Measurements from ENCODE around the gene IRX2. TPM values are rescaled to one million over a fixed set of nuclear protein-coding genes. Genes with fewer than 3 reads are reported as not detected.

IRX2 gene
- total and polyA plus RNA-seq, 2 donors (not counting 3 experiments of a cell fraction or from before 2014, with no cell fraction given) = not detected

DNA sequence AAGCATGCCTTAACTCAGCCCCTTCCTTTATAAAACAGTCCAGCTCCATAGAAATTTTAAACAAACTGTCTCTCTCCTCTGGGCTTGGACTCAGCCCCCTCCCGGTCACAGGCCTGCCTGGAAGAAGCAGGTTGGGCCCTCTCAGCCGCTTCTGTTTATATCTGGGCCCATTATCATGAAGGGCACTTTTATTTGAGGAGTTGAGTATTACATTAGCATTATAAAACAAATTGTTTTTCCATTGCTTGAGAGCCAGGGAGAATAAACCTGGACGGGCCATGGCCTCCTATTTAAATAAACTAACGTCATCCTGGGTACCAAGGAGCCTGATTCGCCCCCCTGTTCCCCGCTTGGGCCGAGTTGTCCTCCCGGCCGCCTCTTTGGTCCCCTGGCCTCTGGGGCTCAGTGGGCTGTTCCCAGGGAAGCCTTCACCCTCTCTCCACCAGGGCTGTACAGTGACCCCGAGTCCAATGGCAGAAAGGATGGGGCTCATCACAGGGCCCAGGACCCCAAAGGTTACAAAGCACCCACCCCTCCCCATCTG lies 13.2 kb downstream of the IRX2 start:
- ChIA-PET CTCF (no interaction called here), POLR2A (no interaction called here)
- Histone ChIP-seq H3K9ac (replicated peaks; ENCODE audit: extremely low read depth, insufficient read depth, low read length) (no peak overlapping the region), H3K27ac (ENCODE audit: insufficient read depth, low read depth, low read length) (no peak overlapping the region), H3K4me1 (ENCODE audit: control insufficient read depth, extremely low read depth, insufficient read depth, low read length) (no peaks in the 10 kb centered on the region), H3K79me2 (ENCODE audit: control insufficient read depth, insufficient read depth, low read length) (no peaks in the 10 kb centered on the region), H3K4me3 (replicated peaks in 1 of 3; ENCODE audit: insufficient read depth in 1 of 3, low read depth in 1 of 3, low read length in 3 of 3) (no peak overlapping the region), H2AFZ (ENCODE audit: low read depth, low read length) (no peak overlapping the region), H3K4me2 (ENCODE audit: insufficient read depth, low read length) (no peak overlapping the region), H3K9me3 (replicated peaks; ENCODE audit: control insufficient read depth, insufficient read depth, low read length) (no peaks in the 10 kb centered on the region), H3K36me3 (ENCODE audit: control insufficient read depth in 2 of 2, extremely low read depth in 1 of 2, insufficient read depth in 2 of 2, low read length in 2 of 2) (no peaks in the 10 kb centered on the region), H4K20me1 (replicated peaks; ENCODE audit: control insufficient read depth, extremely low read depth, insufficient read depth, low read length) (no peaks in the 10 kb centered on the region), H3K9me1 (replicated peaks; ENCODE audit: control insufficient read depth, extremely low read depth, insufficient read depth, low read length) (no peaks in the 10 kb centered on the region), H3K27me3 (ENCODE audit: control insufficient read depth in 2 of 2, insufficient read depth in 2 of 2, low read length in 2 of 2) (peaks cover 30 to 50% of the 10 kb centered on the region in 2 experiments)
- dilution Hi-C loops (cut with MboI; ENCODE audit: extremely low pct_ligation_motif_present, low sequenced_read_pairs) = no loop called here
- intact Hi-C loops (cut with micrococcal nuclease) = no loop called here
- FAIRE-seq (no peak), DNase-seq (ENCODE audit: low read depth, low spot score) (no peak)
- no TSS peak for BruUV-seq (replicated peaks)
- TF ChIP-seq FOS (IDR thresholded peaks at IDR 0.05; ENCODE audit: borderline replicate concordance, insufficient read depth, low read length) (no peak), POLR2AphosphoS5 (IDR thresholded peaks at IDR 0.05; ENCODE audit: insufficient read depth, low read depth, low read length) (no peak), POLR2A (IDR thresholded peaks at IDR 0.05; ENCODE audit: low read depth, low read length) (no peak), GATA2 (IDR thresholded peaks at IDR 0.05; ENCODE audit: insufficient read depth, insufficient read length, low read depth, low read length) (no peak), MAX (IDR thresholded peaks at IDR 0.05; ENCODE audit: insufficient read depth, insufficient read length) (no peak), JUN (IDR thresholded peaks at IDR 0.05; ENCODE audit: borderline replicate concordance, insufficient read depth, insufficient read length, low read depth) (no peak), EZH2 (IDR thresholded peaks at IDR 0.05; ENCODE audit: borderline replicate concordance, low read depth, low read length, severe bottlenecking) (no peak), MYC (IDR thresholded peaks at IDR 0.05; ENCODE audit: low read depth, low read length) (no peak)
- TF ChIP-seq, protein P1, sequence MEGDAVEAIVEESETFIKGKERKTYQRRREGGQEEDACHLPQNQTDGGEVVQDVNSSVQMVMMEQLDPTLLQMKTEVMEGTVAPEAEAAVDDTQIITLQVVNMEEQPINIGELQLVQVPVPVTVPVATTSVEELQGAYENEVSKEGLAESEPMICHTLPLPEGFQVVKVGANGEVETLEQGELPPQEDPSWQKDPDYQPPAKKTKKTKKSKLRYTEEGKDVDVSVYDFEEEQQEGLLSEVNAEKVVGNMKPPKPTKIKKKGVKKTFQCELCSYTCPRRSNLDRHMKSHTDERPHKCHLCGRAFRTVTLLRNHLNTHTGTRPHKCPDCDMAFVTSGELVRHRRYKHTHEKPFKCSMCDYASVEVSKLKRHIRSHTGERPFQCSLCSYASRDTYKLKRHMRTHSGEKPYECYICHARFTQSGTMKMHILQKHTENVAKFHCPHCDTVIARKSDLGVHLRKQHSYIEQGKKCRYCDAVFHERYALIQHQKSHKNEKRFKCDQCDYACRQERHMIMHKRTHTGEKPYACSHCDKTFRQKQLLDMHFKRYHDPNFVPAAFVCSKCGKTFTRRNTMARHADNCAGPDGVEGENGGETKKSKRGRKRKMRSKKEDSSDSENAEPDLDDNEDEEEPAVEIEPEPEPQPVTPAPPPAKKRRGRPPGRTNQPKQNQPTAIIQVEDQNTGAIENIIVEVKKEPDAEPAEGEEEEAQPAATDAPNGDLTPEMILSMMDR (IDR thresholded peaks at IDR 0.05; ENCODE audit: extremely low read depth in 1 of 2, insufficient read depth in 1 of 2, low read depth in 1 of 2, low read length in 2 of 2) = no peak
